Islet precursor cell (in vitro differentiated cells): ENCODE measurements around the gene RTP3.
"Not testable (repeated sequence)": the region's sequence is repeated elsewhere in the genome, so short reads cannot be mapped to it uniquely, and the experiment has no call there.

Source experiments
- DNase-seq: peaks from one replicate; pipeline ENCODE4 v3.0.0-alpha.2; 2018

RTP3 gene

GRCh38 chr3:46519952-46520351 is 22.2 kb downstream of the RTP3 start:
- DNase-seq: no peak

- no peak for DNase-seq
Observed at GRCh38 chr3:46520531-46520930, 22.8 kb downstream of the RTP3 start.

GRCh38 chr3:46521096-46521495 is 23.3 kb downstream of the RTP3 start:
- no peak for DNase-seq

- not testable (repeated sequence) for DNase-seq
Observed at GRCh38 chr3:46522201-46522600, 24.4 kb downstream of the RTP3 start.

- DNase-seq: no peak
Observed at GRCh38 chr3:46523556-46523955, 25.8 kb downstream of the RTP3 start.

GRCh38 chr3:46524008-46524407 is 26.2 kb downstream of the RTP3 start:
- DNase-seq: no peak

- DNase-seq: no peak
Observed at GRCh38 chr3:46524832-46525231, 27.1 kb downstream of the RTP3 start.

- no peak for DNase-seq
Observed at GRCh38 chr3:46527239-46527638, 29.5 kb downstream of the RTP3 start.

GRCh38 chr3:46533091-46533490 is 35.3 kb downstream of the RTP3 start:
- no peak for DNase-seq

GRCh38 chr3:46535746-46536145 is 38.0 kb downstream of the RTP3 start:
- DNase-seq: no peak

GRCh38 chr3:46536758-46537157 is 39.0 kb downstream of the RTP3 start:
- no peak for DNase-seq

- no peak for DNase-seq
Observed at GRCh38 chr3:46537316-46537715, 39.5 kb downstream of the RTP3 start.

GRCh38 chr3:46537779-46538178 is 40.0 kb downstream of the RTP3 start:
- DNase-seq: no peak

- not testable (repeated sequence) for DNase-seq
Observed at GRCh38 chr3:46538425-46538802, 40.6 kb downstream of the RTP3 start.

- DNase-seq: peak; percentile 86
Observed at GRCh38 chr3:46538803-46539442, 41.1 kb downstream of the RTP3 start.

- no peak for DNase-seq
Observed at GRCh38 chr3:46539443-46540005, 41.7 kb downstream of the RTP3 start.

- no peak for DNase-seq
Observed at GRCh38 chr3:46540550-46540949, 42.8 kb downstream of the RTP3 start.

- DNase-seq: no peak
Observed at GRCh38 chr3:46541835-46542234, 44.1 kb downstream of the RTP3 start.

- no peak for DNase-seq
Observed at GRCh38 chr3:46542344-46542743, 44.6 kb downstream of the RTP3 start.

GRCh38 chr3:46542801-46543201 is 45.0 kb downstream of the RTP3 start:
- DNase-seq: peak; percentile 58

- no peak for DNase-seq
Observed at GRCh38 chr3:46544771-46545503, 47.2 kb downstream of the RTP3 start.

GRCh38 chr3:46545818-46546630 is 48.2 kb downstream of the RTP3 start:
- DNase-seq: no peak

- no peak for DNase-seq
Observed at GRCh38 chr3:46546896-46547440, 49.2 kb downstream of the RTP3 start.
